SH-SY5Y (cell line): ENCODE results near the gene DCDC2B.

Experiments used
- GATA2 ChIP-seq: IDR thresholded peaks from 2 replicates; pipeline ENCODE4 v1.6.1; 2011; ENCODE audit warnings: mild to moderate bottlenecking, low read depth, low read length
- GATA3 ChIP-seq: IDR thresholded peaks from 2 replicates; pipeline ENCODE4 v1.6.1; 2011; ENCODE audit warnings: low read depth, mild to moderate bottlenecking, low read length, moderate library complexity

DNA sequence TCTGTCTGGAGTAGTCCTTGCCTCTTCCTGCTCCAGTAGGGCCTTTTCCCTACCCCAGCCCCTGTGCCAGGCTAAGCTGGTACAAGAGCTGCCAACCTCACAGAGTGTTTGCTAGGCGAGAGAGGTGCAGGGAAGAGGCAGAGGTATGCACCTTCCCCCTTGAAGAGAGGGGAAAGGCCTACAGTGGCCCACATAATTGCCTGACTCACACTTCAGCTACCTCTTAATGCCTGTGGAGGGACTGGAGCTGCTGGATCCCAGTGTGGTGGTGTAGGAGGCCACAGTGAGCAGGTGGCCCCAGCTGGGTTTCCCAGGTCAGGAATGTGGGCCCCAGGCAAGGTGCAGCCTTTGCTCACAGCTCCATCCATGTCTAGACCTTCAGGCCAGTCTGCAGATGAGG, 11.8 kb upstream of the DCDC2B start:
- TF ChIP-seq GATA2 (no peak), GATA3 (no peak)
